ENCODE data around the gene COL6A2. TPM values are rescaled to one million over a fixed set of nuclear protein-coding genes. Genes with fewer than 3 reads are reported as not detected.

COL6A2 gene
- total and polyA plus RNA-seq, 2 of the 13 experiments (the other 11 are each of a cell fraction or from before 2014, with no cell fraction given), result 0.07 to 0.41 TPM

GRCh38 chr21:46151989-46152926 is 54.3 kb downstream of the COL6A2 start:
- Histone ChIP-seq H3K27ac (ENCODE audit: extremely low read length, insufficient read depth, low read length) (peak overlapping the region; percentile 83), H3K36me3 (replicated peaks in 1 of 2; ENCODE audit: control insufficient read depth in 1 of 2, insufficient read depth in 2 of 2, low read length in 2 of 2) (peaks cover 2 to 16% of the 10 kb centered on the region in 2 experiments; a peak in 4 of 5 replicates), H3K27me3 (ENCODE audit: control insufficient read depth in 1 of 2, insufficient read depth in 2 of 2, low read length in 2 of 2) (no peaks in the 10 kb centered on the region; a peak in 2 of 5 replicates), H3K4me1 (ENCODE audit: insufficient read depth, low read length) (peaks cover 65% of the 10 kb centered on the region), H3K9me3 (ENCODE audit: low read length) (no peaks in the 10 kb centered on the region), H3K4me3 (replicated peaks in 1 of 3; ENCODE audit: insufficient read depth in 1 of 3, low read depth in 2 of 3, low read length in 3 of 3) (peak overlapping the region in 1 of 3 experiments; percentile 96; a peak in 2 of 6 replicates), H3K79me2 (ENCODE audit: insufficient read depth, low read length) (peaks cover 23% of the 10 kb centered on the region), H2AFZ (ENCODE audit: low read length) (no peak overlapping the region), H3K9ac (ENCODE audit: insufficient read depth, low read depth, low read length) (peak overlapping the region; percentile 86; the same call in 1 of the 2 replicates), H3K4me2 (ENCODE audit: low read depth, low read length) (peak overlapping the region; percentile 94), H4K20me1 (ENCODE audit: insufficient read depth, low read length) (peaks cover 8% of the 10 kb centered on the region; the same call in 1 of the 2 replicates)
- no peak for FAIRE-seq
- in situ Hi-C loops (cut with HindIII; ENCODE audit: extremely low pct_ligation_motif_present, low pct_unique_long_range_greater_than_20kb), result no loop called here
- intact Hi-C loops (cut with micrococcal nuclease; ENCODE audit: unreplicated experiment), result no loop called here
- ChIA-PET CTCF (ENCODE audit: low intra/inter-chr PET ratio, low total read pairs) (no interaction called here), POLR2A (interaction anchor here (2.4 kb wide), 1 partner anchor 9 kb away, joined by 13 read pairs; no protein-coding TSS in a partner anchor)
- 97% methylated on average over 41 of the region's 45 CpGs for WGBS (ENCODE audit: low lambda C conversion rate)
- ATAC-seq, result no peak
- no TSS peak for BruUV-seq (replicated peaks)
- TF ChIP-seq ZNF142 (CRISPR knock-in tag; IDR thresholded peaks at IDR 0.05) (no peak), AGO2 (optimal IDR thresholded peaks at IDR 0.05; ENCODE audit: low read depth, low read length) (peak; percentile 18), AGO1 (IDR thresholded peaks at IDR 0.05; ENCODE audit: low read depth, low read length, poor library complexity, severe bottlenecking) (peak; percentile 8), PAXIP1 (CRISPR knock-in tag; conservative IDR thresholded peaks at IDR 0.05) (no peak), TRIM24 (CRISPR knock-in tag; IDR thresholded peaks at IDR 0.05) (no peak)
- TF ChIP-seq, protein P1, sequence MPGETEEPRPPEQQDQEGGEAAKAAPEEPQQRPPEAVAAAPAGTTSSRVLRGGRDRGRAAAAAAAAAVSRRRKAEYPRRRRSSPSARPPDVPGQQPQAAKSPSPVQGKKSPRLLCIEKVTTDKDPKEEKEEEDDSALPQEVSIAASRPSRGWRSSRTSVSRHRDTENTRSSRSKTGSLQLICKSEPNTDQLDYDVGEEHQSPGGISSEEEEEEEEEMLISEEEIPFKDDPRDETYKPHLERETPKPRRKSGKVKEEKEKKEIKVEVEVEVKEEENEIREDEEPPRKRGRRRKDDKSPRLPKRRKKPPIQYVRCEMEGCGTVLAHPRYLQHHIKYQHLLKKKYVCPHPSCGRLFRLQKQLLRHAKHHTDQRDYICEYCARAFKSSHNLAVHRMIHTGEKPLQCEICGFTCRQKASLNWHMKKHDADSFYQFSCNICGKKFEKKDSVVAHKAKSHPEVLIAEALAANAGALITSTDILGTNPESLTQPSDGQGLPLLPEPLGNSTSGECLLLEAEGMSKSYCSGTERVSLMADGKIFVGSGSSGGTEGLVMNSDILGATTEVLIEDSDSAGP (CRISPR knock-in tag; IDR thresholded peaks at IDR 0.05; ENCODE audit: borderline replicate concordance), result no peak
- no peak for DNase-seq (ENCODE audit: low spot score)
